Neural cell (in vitro differentiated cells): ENCODE measurements around the gene CHCHD2. TPM values are rescaled to one million over a fixed set of nuclear protein-coding genes. Genes with fewer than 3 reads are reported as not detected.
"Not testable (repeated sequence)": the region's sequence is repeated elsewhere in the genome, so short reads cannot be mapped to it uniquely, and the experiment has no call there.

Source experiments
- H2AFZ ChIP-seq: fragments of 200-600, 300-800 bp; sonication (generic), shearing (Covaris generic); 2 replicates; pipeline ENCODE4 v1.6.0; 2014; ENCODE audit warnings: low read depth, mild to moderate bottlenecking, antibody characterized with exemption, low read length, moderate library complexity
- H3F3A ChIP-seq: fragments of 200-600 bp; shearing (Covaris generic); 2 replicates; pipeline ENCODE4 v1.6.1; 2016; ENCODE audit warnings: mild to moderate bottlenecking, moderate library complexity, mixed read lengths, antibody characterized with exemption, low read length; ENCODE audit not compliant: insufficient read depth, poor library complexity, severe bottlenecking
- H3K27ac ChIP-seq: fragments of 200-600, 300-800 bp; sonication (generic), shearing (Covaris generic); 2 replicates; pipeline ENCODE4 v1.5.1; 2014; ENCODE audit warnings: mild to moderate bottlenecking, low read length, moderate library complexity
- H3K27me3 ChIP-seq: fragments of 300-800, 200-600 bp; sonication (generic), shearing (Covaris generic); 2 replicates; pipeline ENCODE4 v1.6.0; 2014; ENCODE audit warnings: mild to moderate bottlenecking, low read depth, low read length, moderate library complexity; ENCODE audit not compliant: insufficient read depth
- H3K36me3 ChIP-seq: fragments of 300-800, 200-600 bp; sonication (generic), shearing (Covaris generic); 2 replicates; pipeline ENCODE4 v1.5.1; 2014; ENCODE audit warnings: mild to moderate bottlenecking, antibody characterized with exemption, low read length, moderate library complexity; ENCODE audit not compliant: insufficient read depth
- H3K4me2 ChIP-seq: fragments of 300-800, 200-600 bp; sonication (generic), shearing (Covaris generic); 2 replicates; pipeline ENCODE4 v1.6.0; 2014; ENCODE audit warnings: mild to moderate bottlenecking, low read length
- H3K4me3 ChIP-seq: fragments of 300-800, 200-600 bp; sonication (generic), shearing (Covaris generic); 2 replicates; pipeline ENCODE4 v1.5.1; 2014; ENCODE audit warnings: mild to moderate bottlenecking, low read length, moderate library complexity
- H3K79me2 ChIP-seq: fragments of 200-600 bp; shearing (Covaris generic); replicated peaks from 2 replicates; pipeline ENCODE4 v1.6.0; 2014; ENCODE audit warnings: mild to moderate bottlenecking, low read length, moderate library complexity; ENCODE audit not compliant: insufficient read depth
- H3K9ac ChIP-seq: fragments of 300-800, 200-600 bp; sonication (generic), shearing (Covaris generic); 2 replicates; pipeline ENCODE4 v1.6.1; 2016; ENCODE audit warnings: mild to moderate bottlenecking, low read length, mixed read lengths
- H3K9me2 ChIP-seq: fragments of 200-600 bp; shearing (Covaris generic); 2 replicates; pipeline ENCODE4 v1.6.1; 2016; ENCODE audit warnings: mild to moderate bottlenecking, low read length, mixed read lengths; ENCODE audit not compliant: insufficient read depth
- H3K9me3 ChIP-seq: fragments of 200-600, 300-800 bp; sonication (generic), shearing (Covaris generic); 2 replicates; pipeline ENCODE4 v1.6.1; 2016; ENCODE audit warnings: mild to moderate bottlenecking, mixed run types, low read length, moderate library complexity, mixed read lengths
- H4K20me1 ChIP-seq: fragments of 200-600 bp; shearing (Covaris generic); 2 replicates; pipeline ENCODE4 v1.6.1; 2016; ENCODE audit warnings: mild to moderate bottlenecking, mixed run types; ENCODE audit not compliant: insufficient read depth
- EP300 ChIP-seq: fragments of 450-650 bp; conservative IDR thresholded peaks from 2 replicates; pipeline ENCODE4 v1.6.1; 2014; ENCODE audit warnings: antibody characterized with exemption, mild to moderate bottlenecking, moderate library complexity; ENCODE audit not compliant: poor library complexity, severe bottlenecking
- EZH2 ChIP-seq: fragments of 200-600, 300-800 bp; shearing (Covaris generic), sonication (generic); IDR thresholded peaks from 2 replicates; pipeline ENCODE4 v1.6.1; 2014; ENCODE audit warnings: antibody characterized with exemption, low read length, borderline replicate concordance, mild to moderate bottlenecking; ENCODE audit not compliant: insufficient read depth, poor library complexity, severe bottlenecking
- MXI1 ChIP-seq: fragments of 450-650 bp; conservative IDR thresholded peaks from 2 replicates; pipeline ENCODE4 v1.6.1; 2014; ENCODE audit warnings: antibody characterized with exemption, mild to moderate bottlenecking; ENCODE audit not compliant: poor library complexity, severe bottlenecking
- POLR2AphosphoS5 ChIP-seq: IDR thresholded peaks from 2 replicates; pipeline ENCODE4 v1.6.1; 2012
- RAD21 ChIP-seq: fragments of 450-650 bp; conservative IDR thresholded peaks from 2 replicates; pipeline ENCODE4 v1.6.1; 2014; ENCODE audit warnings: antibody characterized with exemption, mild to moderate bottlenecking, moderate library complexity
- REST ChIP-seq: IDR thresholded peaks from 2 replicates; pipeline ENCODE4 v1.6.1; 2012; ENCODE audit warnings: borderline replicate concordance
- SMC3 ChIP-seq: fragments of 450-650 bp; conservative IDR thresholded peaks from 2 replicates; pipeline ENCODE4 v1.6.1; 2014; ENCODE audit warnings: antibody characterized with exemption, mild to moderate bottlenecking, moderate library complexity; ENCODE audit not compliant: poor library complexity
- TAF1 ChIP-seq: IDR thresholded peaks from 2 replicates; pipeline ENCODE4 v1.6.1; 2012; ENCODE audit warnings: low read depth
- polyA plus RNA-seq: library from polyadenylated mRNA; depleted of rRNA; stranded (reverse); fragments of >200 nt; gene quantifications from 2 replicates; pipeline ENCODE4 v1.2.3, GENCODE V29; 2014
- TF ChIP-seq, protein P1 (sequence below): fragments of 450-650 bp; IDR thresholded peaks from 2 replicates; pipeline ENCODE4 v1.5.1; 2014; ENCODE audit warnings: antibody characterized with exemption, mild to moderate bottlenecking, moderate library complexity; ENCODE audit not compliant: poor library complexity, severe bottlenecking

The CHCHD2 gene
- polyA plus RNA-seq, 1 donor from 2014 or later: 380 TPM

- Histone ChIP-seq H3F3A (no peaks in the 10 kb centered on the region), H3K27ac (no peak overlapping the region), H3K9me2 (no peaks in the 10 kb centered on the region), H3K9me3 (no peaks in the 10 kb centered on the region), H3K36me3 (no peaks in the 10 kb centered on the region), H3K27me3 (no peaks in the 10 kb centered on the region), H3K4me2 (no peak overlapping the region), H2AFZ (no peak overlapping the region), H4K20me1 (no peaks in the 10 kb centered on the region), H3K4me3 (no peak overlapping the region), H3K79me2 (no peaks in the 10 kb centered on the region), H3K9ac (no peak overlapping the region)
- TF ChIP-seq RAD21 (no peak), TAF1 (no peak), MXI1 (no peak), REST (no peak), EZH2 (no peak), EP300 (no peak), SMC3 (no peak), POLR2AphosphoS5 (no peak)
- TF ChIP-seq, protein P1, sequence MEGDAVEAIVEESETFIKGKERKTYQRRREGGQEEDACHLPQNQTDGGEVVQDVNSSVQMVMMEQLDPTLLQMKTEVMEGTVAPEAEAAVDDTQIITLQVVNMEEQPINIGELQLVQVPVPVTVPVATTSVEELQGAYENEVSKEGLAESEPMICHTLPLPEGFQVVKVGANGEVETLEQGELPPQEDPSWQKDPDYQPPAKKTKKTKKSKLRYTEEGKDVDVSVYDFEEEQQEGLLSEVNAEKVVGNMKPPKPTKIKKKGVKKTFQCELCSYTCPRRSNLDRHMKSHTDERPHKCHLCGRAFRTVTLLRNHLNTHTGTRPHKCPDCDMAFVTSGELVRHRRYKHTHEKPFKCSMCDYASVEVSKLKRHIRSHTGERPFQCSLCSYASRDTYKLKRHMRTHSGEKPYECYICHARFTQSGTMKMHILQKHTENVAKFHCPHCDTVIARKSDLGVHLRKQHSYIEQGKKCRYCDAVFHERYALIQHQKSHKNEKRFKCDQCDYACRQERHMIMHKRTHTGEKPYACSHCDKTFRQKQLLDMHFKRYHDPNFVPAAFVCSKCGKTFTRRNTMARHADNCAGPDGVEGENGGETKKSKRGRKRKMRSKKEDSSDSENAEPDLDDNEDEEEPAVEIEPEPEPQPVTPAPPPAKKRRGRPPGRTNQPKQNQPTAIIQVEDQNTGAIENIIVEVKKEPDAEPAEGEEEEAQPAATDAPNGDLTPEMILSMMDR: no peak
Measured at GRCh38 chr7:56081626-56082340, 24.5 kb downstream of the CHCHD2 start.

- not testable (repeated sequence) for H3K36me3 ChIP-seq, H2AFZ ChIP-seq, H3K9ac ChIP-seq, H3K4me3 ChIP-seq, H3K27me3 ChIP-seq, H3K4me2 ChIP-seq, H3K9me2 ChIP-seq, H3K27ac ChIP-seq, H4K20me1 ChIP-seq, H3K79me2 ChIP-seq, H3K9me3 ChIP-seq, H3F3A ChIP-seq
Measured at GRCh38 chr7:56080726-56081435, 25.4 kb downstream of the CHCHD2 start.
